ENCODE measurements around the gene GRIK4.

DNA sequence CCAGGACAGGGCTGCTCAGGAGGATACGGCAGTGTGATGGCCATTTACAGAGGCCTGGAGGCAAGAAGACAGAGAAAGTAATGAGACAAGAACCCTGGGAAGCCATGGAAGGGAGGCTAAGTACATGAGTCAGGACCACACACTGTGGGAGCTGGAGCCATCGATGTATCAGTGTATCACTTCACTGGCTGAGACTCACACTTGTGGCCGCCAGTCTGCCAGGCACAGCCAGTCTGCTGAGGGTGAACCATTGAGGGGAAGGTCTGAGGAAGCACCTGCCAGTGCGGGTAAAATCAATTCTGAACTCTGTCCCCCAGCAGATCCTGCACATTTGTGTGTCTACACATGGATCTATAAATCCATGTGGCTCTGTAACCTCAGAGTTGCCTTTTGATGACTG, 195.6 kb downstream of the GRIK4 start:
- no peak for TF ChIP-seq GATA3 (IDR thresholded peaks at IDR 0.05; ENCODE audit: low read depth, low read length)
- TF ChIP-seq GATA2 (IDR thresholded peaks at IDR 0.05; ENCODE audit: low read depth, low read length), result no peak
